Activated B cell treated with CpG ODN at 0.5 μM for 24 hours (primary cell): ENCODE results near the gene SCARF2. TPM values are rescaled to one million over a fixed set of nuclear protein-coding genes. Genes with fewer than 3 reads are reported as not detected.
"Not testable (repeated sequence)": the region's sequence is repeated elsewhere in the genome, so short reads cannot be mapped to it uniquely, and the experiment has no call there.

Source experiments
- ATAC-seq: fragments of 200-7000 bp; cut with Tn5 transposase; one replicate; pipeline ENCODE4 v1.10.0; 2021; ENCODE audit warnings: low read depth, mild to moderate bottlenecking, moderate library complexity
- CTCF ChIA-PET: fragments of 350-600 bp; sonication (Branson Sonifier 250); formaldehyde crosslinking; loops from one replicate; lab custom pipeline; 2021; ENCODE audit warnings: antibody characterized with exemption; lab: Charles Lee
- POLR2A ChIA-PET: fragments of 350-600 bp; sonication (Branson Sonifier 250); formaldehyde crosslinking; loops from one replicate; lab custom pipeline; 2021; ENCODE audit warnings: antibody characterized with exemption; lab: Charles Lee
- DNase-seq: peaks from one replicate; pipeline ENCODE4 v3.0.0; 2022
- H3K27ac Mint-ChIP-seq: one replicate; pipeline ENCODE4 v1.8.0; 2020; ENCODE audit warnings: mixed read lengths
- H3K27me3 Mint-ChIP-seq: one replicate; pipeline ENCODE4 v1.8.0; 2021; ENCODE audit warnings: mixed read lengths
- H3K36me3 Mint-ChIP-seq: one replicate; pipeline ENCODE4 v1.8.0; 2021; ENCODE audit warnings: low read depth, mixed read lengths
- H3K4me1 Mint-ChIP-seq: one replicate; pipeline ENCODE4 v1.8.0; 2021; ENCODE audit warnings: mixed read lengths
- H3K4me3 Mint-ChIP-seq: one replicate; pipeline ENCODE4 v1.8.0; 2020; ENCODE audit warnings: mild to moderate bottlenecking, mixed read lengths
- H3K9me3 Mint-ChIP-seq: one replicate; pipeline ENCODE4 v1.8.0; 2020; ENCODE audit warnings: mixed read lengths
- CTCF ChIP-seq: fragments of 200-600 bp; IDR thresholded peaks from one replicate; pipeline ENCODE4 v1.8.0; 2022; ENCODE audit warnings: antibody characterized with exemption, mild to moderate bottlenecking
- intact Hi-C: fragments of 100-400 bp; cut with micrococcal nuclease; formaldehyde crosslinking; loops from one replicate; pipeline ENCODE4 v1.15.1; 2024
- total RNA-seq: library from RNA; stranded (reverse); gene quantifications from 2 replicates; pipeline ENCODE4 v1.2.3, GENCODE V29; 2022

Gene SCARF2
- total RNA-seq, 1 donor from 2014 or later = 0.18 TPM

- H3K4me1 Mint-ChIP-seq = peaks cover 18% of the 10 kb centered on the region
- ChIA-PET POLR2A (interaction anchor here (0.9 kb wide), 1 partner anchor 38 kb away, joined by 6 read pairs; no protein-coding TSS in a partner anchor), CTCF (interaction anchor here (0.7 to 4.1 kb wide), 6 partner anchors 21 to 247 kb away, joined by 3 to 68 read pairs (median 4); no protein-coding TSS in a partner anchor)
- no peak overlapping the region for H3K4me3 Mint-ChIP-seq
- H3K27me3 Mint-ChIP-seq = no peaks in the 10 kb centered on the region
- ATAC-seq (no peak), DNase-seq (no peak)
- H3K36me3 Mint-ChIP-seq = peaks cover 44% of the 10 kb centered on the region
- H3K27ac Mint-ChIP-seq = no peak overlapping the region
- TF ChIP-seq CTCF = no peak
- intact Hi-C loops = loop anchor here (1.0 kb wide), 5 partner anchors 9 to 298 kb away; no protein-coding TSS in a partner anchor
- H3K9me3 Mint-ChIP-seq = no peaks in the 10 kb centered on the region
These were observed 18.1 kb upstream of the SCARF2 start for GRCh38 chr22:20455709-20456063.

GRCh38 chr22:20453222-20453621 lies 15.6 kb upstream of the SCARF2 start:
- ChIA-PET CTCF (interaction anchor here (1.8 kb wide), 1 partner anchor 35 kb away, joined by 5 read pairs; no protein-coding TSS in a partner anchor), POLR2A (no interaction called here)
- no peak overlapping the region for H3K27ac Mint-ChIP-seq
- ATAC-seq (no peak), DNase-seq (no peak)
- no peak overlapping the region for H3K4me3 Mint-ChIP-seq
- H3K9me3 Mint-ChIP-seq = no peaks in the 10 kb centered on the region
- peaks cover 10% of the 10 kb centered on the region for H3K4me1 Mint-ChIP-seq
- H3K27me3 Mint-ChIP-seq = no peaks in the 10 kb centered on the region
- intact Hi-C loops = no loop called here
- TF ChIP-seq CTCF = no peak
- H3K36me3 Mint-ChIP-seq = peaks cover 37% of the 10 kb centered on the region

GRCh38 chr22:20451920-20452319 lies 14.3 kb upstream of the SCARF2 start:
- Mint-ChIP-seq H3K4me3 (no peak overlapping the region), H3K27ac (no peak overlapping the region), H3K9me3 (no peaks in the 10 kb centered on the region), H3K36me3 (peaks cover 37% of the 10 kb centered on the region), H3K27me3 (no peaks in the 10 kb centered on the region), H3K4me1 (peaks cover 10% of the 10 kb centered on the region)
- POLR2A ChIA-PET = no interaction called here
- no peak for ATAC-seq
- intact Hi-C loops = no loop called here
- CTCF ChIA-PET = interaction anchor here (1.8 kb wide), 1 partner anchor 34 kb away, joined by 5 read pairs; no protein-coding TSS in a partner anchor
- no peak for DNase-seq
- TF ChIP-seq CTCF = no peak

- H3K4me1 Mint-ChIP-seq, CTCF ChIA-PET, intact Hi-C loops, H3K9me3 Mint-ChIP-seq, DNase-seq, H3K4me3 Mint-ChIP-seq, ATAC-seq, H3K27ac Mint-ChIP-seq, H3K27me3 Mint-ChIP-seq, POLR2A ChIA-PET: not testable (repeated sequence)
- peaks cover 41% of the 10 kb centered on the region for H3K36me3 Mint-ChIP-seq
These were observed 13.6 kb upstream of the SCARF2 start for GRCh38 chr22:20451129-20451778.

GRCh38 chr22:20450551-20450906 lies 12.9 kb upstream of the SCARF2 start:
- DNase-seq = no peak
- ChIA-PET CTCF (no interaction called here), POLR2A (no interaction called here)
- no peak for TF ChIP-seq CTCF
- H3K4me3 Mint-ChIP-seq = no peak overlapping the region
- ATAC-seq = no peak
- intact Hi-C loops = no loop called here
- H3K4me1 Mint-ChIP-seq = no peaks in the 10 kb centered on the region
- H3K27ac Mint-ChIP-seq = no peak overlapping the region
- H3K36me3 Mint-ChIP-seq = peaks cover 40% of the 10 kb centered on the region
- no peaks in the 10 kb centered on the region for H3K9me3 Mint-ChIP-seq
- H3K27me3 Mint-ChIP-seq = no peaks in the 10 kb centered on the region
